ENCODE data around the gene CSNK1G1.

- TF ChIP-seq, protein P1, sequence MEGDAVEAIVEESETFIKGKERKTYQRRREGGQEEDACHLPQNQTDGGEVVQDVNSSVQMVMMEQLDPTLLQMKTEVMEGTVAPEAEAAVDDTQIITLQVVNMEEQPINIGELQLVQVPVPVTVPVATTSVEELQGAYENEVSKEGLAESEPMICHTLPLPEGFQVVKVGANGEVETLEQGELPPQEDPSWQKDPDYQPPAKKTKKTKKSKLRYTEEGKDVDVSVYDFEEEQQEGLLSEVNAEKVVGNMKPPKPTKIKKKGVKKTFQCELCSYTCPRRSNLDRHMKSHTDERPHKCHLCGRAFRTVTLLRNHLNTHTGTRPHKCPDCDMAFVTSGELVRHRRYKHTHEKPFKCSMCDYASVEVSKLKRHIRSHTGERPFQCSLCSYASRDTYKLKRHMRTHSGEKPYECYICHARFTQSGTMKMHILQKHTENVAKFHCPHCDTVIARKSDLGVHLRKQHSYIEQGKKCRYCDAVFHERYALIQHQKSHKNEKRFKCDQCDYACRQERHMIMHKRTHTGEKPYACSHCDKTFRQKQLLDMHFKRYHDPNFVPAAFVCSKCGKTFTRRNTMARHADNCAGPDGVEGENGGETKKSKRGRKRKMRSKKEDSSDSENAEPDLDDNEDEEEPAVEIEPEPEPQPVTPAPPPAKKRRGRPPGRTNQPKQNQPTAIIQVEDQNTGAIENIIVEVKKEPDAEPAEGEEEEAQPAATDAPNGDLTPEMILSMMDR (IDR thresholded peaks at IDR 0.05) = no peak
- TF ChIP-seq POLR2A (IDR thresholded peaks at IDR 0.05) = no peak
Observed at GRCh38 chr15:64389036-64389435, 33.1 kb upstream of the CSNK1G1 start.
